NCI-H146 (cell line): ENCODE data around the gene CYP8B1.
A peak's percentile ranks its signal among the peaks of the same experiment; 100 is the strongest.

Experiments
- DNase-seq: peaks from one replicate; lab custom pipeline; 2025; lab: John Stamatoyannopoulos, UW

Gene CYP8B1

DNA sequence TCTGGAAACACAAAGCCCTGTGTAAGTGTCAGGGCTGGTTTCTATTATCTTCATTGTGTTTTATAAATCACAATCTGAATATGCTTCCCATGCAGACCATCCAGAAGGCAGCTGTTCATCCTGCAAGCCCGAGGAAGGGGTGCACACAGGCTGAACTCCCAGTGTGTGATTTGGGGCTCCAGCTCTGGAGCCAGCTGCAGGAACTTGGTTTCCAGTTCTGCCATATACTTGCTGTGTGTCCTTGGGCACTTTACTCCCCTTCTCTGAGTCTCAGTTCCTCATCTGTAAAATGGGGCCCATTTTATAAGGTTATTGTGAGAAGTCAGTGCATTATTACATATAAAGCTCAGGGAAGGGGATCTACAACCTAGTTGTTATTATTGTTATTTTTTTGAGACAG lies 22.6 kb downstream of the CYP8B1 start:
- no peak for DNase-seq

DNA sequence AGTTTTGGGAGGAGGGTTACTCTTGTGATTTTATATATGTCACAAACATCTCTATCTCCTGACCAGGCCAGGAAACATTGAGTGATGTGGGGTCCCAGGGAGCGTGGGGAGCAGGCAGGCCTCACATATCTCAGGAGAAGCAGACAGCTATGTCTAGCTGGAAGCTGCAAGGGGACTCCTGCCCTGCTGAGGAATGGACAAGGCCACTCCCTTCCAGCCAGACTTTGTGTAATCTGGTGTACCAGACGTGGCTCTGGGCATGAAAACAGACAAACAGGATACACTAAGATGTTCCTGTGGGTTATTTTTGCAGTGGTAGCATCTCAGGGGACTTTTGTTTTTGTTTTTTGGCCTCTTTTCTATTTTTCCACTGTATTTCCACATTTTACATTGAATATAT lies 23.2 kb downstream of the CYP8B1 start:
- no peak for DNase-seq

DNA sequence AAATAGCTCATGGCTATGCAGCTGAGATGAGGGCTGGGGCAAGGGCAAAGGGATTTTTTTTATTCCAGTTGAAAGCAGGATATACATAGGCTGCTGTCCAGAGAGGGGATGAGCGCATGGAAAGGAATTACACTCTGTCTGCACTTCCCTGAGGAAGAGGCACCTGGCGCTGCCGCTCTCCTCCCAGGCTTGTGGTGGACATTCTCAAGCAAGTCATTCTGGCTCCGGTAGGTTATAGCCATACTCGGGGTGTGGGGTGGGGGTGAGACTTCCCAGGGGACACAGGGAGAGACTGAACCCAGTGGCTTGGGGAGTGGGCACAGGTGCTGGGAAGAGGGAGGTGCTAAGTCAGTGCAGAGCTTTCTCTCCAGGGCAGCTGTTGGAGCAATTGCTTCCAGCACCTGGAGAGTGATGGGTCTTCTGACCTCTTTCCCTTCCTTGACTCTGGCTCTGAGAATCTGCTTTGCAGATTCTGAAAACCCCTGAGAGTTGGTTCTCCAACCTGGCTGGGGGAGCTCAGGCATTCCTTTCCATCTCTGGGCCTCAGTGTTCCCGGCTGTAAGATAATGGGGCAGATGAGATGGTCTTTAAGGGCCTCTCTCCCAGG lies 24.3 kb downstream of the CYP8B1 start:
- no peak for DNase-seq

- no peak for DNase-seq
Measured at GRCh38 chr3:42850263-42850662, 25.4 kb downstream of the CYP8B1 start.

- DNase-seq, result no peak
Measured at GRCh38 chr3:42849017-42849416, 26.7 kb downstream of the CYP8B1 start.

- no peak for DNase-seq
Measured at GRCh38 chr3:42847731-42848130, 27.9 kb downstream of the CYP8B1 start.

DNA sequence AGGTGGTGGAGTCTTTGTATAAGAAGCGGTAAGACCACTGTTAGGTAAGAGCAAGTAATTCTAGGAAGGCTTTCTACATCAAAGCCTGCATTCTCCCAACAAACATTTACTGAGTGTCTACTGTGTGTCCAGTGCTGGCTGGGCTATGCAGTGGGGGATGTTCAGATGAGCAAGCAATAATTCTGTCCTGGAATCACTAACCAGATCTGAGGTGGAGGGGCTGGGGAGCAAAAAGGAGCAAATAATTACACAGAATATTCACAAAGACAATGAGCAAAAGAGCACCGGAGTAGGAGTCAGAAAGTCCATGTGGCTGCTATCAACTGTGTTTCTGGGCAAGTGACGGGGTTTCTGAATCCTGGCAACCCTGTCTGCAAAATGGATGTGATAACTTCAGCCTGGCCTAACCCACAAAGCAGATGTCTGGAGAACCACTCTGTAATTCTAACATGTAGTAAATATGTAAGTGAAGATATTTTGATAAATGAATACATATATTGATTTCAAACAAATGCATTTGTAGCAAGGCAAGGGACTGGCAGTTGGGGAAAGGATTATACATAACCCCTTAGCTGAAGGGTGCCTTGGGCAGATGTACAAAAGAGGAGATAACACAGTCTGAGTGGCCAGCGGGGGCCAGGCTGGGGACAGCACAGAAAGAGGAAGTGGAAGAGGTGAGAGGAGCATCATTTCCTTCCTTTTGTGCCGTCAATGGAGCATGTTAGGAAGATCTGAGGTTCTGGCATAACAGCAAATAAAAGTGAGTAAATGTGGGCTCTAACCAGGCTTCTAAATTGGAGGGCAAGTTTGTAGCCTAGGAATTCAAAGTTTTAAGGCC lies 28.8 kb downstream of the CYP8B1 start:
- no peak for DNase-seq

DNA sequence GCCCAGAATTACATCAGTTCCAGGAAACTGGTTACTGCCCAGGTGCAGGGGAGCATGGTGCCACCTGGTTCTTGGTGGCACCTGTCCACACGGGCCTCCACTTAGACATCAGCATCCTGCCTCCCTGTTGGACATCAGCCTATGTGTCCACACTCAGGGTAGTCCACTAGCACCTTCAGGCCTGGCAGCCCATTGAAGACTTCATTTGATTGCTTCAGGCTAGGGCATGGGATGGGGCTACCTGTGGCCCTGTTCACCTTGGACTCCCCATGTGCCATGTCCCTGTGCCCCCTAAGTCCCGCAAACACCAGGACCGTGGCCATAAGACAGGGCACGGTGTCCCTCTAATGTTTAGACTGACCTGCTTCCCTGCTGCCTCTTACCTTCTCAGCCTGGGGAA lies 30.9 kb downstream of the CYP8B1 start:
- no peak for DNase-seq

DNA sequence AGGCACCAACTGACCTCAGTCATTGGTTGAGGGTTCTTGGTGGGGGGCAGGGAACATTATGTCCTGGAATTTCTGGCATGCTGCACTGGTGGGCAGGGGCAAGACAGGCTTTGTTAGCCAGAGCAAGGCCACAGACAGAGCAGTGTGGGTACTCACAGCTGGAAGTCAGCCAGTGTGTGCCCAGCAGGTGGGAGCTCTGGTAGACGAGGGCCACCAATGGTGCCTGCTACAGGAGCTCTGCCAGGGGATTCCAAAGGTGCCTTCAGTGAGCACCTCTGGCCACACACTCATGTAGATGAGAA lies 31.3 kb downstream of the CYP8B1 start:
- DNase-seq, result no peak

GRCh38 chr3:42843713-42844411 lies 31.8 kb downstream of the CYP8B1 start:
- no peak for DNase-seq

DNA sequence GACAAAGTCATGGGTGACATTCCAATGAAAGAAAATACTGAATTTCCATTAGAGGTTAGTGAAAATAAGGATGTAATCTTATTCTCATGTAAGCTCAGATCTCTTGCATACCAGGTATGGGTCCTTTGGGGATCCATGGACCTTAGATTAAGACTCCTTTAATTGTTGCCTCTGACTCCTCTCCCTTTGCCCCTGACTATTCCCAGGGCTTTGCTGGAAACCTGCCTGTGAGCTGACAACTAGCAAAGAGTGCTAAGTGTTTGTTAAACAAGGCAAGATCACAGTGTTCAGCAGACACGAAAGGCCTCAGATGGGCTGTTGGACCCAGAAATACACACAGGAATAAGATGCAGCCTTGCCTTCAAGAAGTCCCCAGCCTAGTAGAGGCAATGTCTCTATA lies 34.3 kb downstream of the CYP8B1 start:
- no peak for DNase-seq

- DNase-seq, result peak; percentile 50
Measured at GRCh38 chr3:42839616-42840015, 36.1 kb downstream of the CYP8B1 start.

DNA sequence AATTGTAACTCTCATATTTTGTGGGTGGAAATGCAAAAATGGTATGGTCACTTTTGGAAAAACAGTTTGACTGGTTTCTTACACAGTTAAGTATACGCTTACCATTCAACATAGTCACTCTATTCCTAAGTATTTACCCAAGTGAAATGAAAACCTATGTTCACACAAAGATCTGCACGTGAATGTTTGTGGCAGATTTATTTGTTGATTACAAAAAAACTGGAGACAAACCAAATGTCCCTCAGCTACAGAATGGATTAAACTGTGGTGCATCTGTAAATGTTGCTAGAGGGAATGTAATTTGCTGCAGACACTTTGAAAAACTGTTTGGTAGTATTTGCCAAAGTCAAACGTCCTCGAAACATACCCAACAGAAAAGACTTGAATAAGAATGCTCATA lies 37.1 kb downstream of the CYP8B1 start:
- no peak for DNase-seq

GRCh38 chr3:42836150-42837123 lies 39.2 kb downstream of the CYP8B1 start:
- no peak for DNase-seq

DNA sequence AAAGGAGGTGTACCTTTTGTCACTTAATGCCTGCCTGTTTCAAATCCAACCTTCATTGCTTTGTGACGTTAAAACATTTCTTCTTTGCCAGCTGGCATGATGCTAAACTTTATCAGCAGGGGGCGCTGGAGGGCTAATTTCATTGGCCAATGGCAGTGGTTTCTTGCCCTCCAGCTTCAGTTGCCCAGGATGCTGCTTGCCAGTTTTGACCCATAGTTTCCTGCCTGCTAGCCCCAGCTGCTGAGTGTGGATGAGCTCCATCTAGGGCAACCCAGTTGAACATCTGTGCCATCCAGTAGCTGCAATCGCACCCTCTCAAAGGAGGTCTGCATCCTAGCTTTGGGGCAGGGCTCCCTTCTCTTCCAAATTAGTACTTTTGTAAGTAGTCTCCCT lies 44.4 kb downstream of the CYP8B1 start:
- peak; percentile 43 for DNase-seq

- peak; percentile 25 for DNase-seq
Measured at GRCh38 chr3:42830437-42831320, 45.0 kb downstream of the CYP8B1 start.

- DNase-seq, result no peak
Measured at GRCh38 chr3:42829628-42830436, 45.8 kb downstream of the CYP8B1 start.

DNA sequence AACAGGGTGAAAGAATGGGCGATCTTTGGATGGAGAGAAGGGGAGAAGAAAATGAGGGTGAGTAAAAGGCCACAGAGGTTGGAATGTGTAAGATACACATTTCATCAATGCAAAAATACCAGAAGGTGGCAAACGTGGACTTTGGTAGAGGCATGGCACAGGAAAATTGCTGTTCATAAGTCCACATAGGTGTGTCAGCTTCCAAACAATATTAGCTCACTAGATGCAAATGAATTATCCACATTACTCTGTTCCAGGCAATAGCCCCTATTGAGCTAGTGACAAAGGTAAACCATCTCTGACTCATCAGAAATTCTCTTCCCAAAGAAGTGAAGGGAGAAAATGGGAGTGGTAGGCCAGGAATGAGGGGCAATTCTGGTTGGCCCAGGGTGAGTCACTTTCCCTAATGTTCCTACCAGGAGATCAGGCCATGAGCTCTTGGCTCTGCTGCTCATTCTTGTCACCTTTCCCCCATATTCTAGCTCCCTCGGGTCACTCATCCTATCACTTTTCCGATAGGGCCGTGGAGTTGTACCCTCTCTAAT lies 46.5 kb downstream of the CYP8B1 start:
- DNase-seq, result no peak

DNA sequence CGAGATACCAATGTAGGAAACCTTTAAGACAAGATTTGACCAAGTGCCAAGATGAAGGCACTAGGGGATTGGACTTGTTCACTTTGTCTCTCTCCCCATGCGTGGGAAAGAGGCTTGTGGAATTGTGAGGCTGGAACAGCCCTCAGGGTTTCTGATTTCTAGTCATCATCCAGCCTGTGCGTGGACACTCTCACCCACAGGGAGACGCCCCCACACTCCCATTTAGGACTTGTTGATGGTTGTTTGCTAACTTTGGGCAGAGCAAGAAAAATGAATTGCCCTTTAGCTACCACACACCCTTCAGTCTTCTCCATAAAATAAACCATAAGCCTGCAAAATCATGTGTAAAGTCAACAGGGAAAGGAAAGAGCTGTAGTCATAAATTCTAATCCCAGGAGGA lies 48.0 kb downstream of the CYP8B1 start:
- DNase-seq, result no peak

GRCh38 chr3:42827023-42827422 lies 48.7 kb downstream of the CYP8B1 start:
- DNase-seq, result no peak
